HEK293T (cell line): ENCODE results near the gene HEXIM1.

Experiments used
- CTCF ChIA-PET: fragments of 350-600 bp; formaldehyde crosslinking; extraction: SDS; loops from one replicate; lab custom pipeline; 2021; ENCODE audit warnings: antibody characterized with exemption, inconsistent platforms; lab: Yijun Ruan, JAX
- POLR2A ChIA-PET: fragments of 350-600 bp; formaldehyde crosslinking; extraction: SDS; loops from one replicate; lab custom pipeline; 2020; ENCODE audit warnings: antibody characterized with exemption, inconsistent platforms; lab: Yijun Ruan, JAX
- DNase-seq: peaks from one replicate; pipeline ENCODE4 v3.0.0; 2012; ENCODE audit warnings: mixed read lengths; ENCODE audit errors: extremely low spot score
- ARNT ChIP-seq: fragments of 450-650 bp; IDR thresholded peaks from 2 replicates; pipeline ENCODE4 v1.6.1; 2017; ENCODE audit warnings: mild to moderate bottlenecking
- BHLHE40 ChIP-seq: fragments of 450-650 bp; IDR thresholded peaks from 2 replicates; pipeline ENCODE4 v1.6.1; 2016; ENCODE audit warnings: mild to moderate bottlenecking, moderate library complexity, borderline replicate concordance
- CTBP1 ChIP-seq: fragments of 450-650 bp; IDR thresholded peaks from 2 replicates; pipeline ENCODE4 v1.6.1; 2016; ENCODE audit warnings: borderline replicate concordance
- ELF4 ChIP-seq: fragments of 450-650 bp; IDR thresholded peaks from 2 replicates; pipeline ENCODE4 v1.6.1; 2017; ENCODE audit warnings: antibody characterized with exemption
- FOXA1 ChIP-seq: fragments of 450-650 bp; IDR thresholded peaks from 2 replicates; pipeline ENCODE4 v1.6.1; 2016; ENCODE audit warnings: mild to moderate bottlenecking
- FOXK2 ChIP-seq: fragments of 450-650 bp; IDR thresholded peaks from 2 replicates; pipeline ENCODE4 v1.6.1; 2016; ENCODE audit warnings: mild to moderate bottlenecking
- FOXM1 ChIP-seq: fragments of 450-650 bp; IDR thresholded peaks from 2 replicates; pipeline ENCODE4 v1.6.1; 2017; ENCODE audit warnings: mild to moderate bottlenecking, borderline replicate concordance
- HDGF ChIP-seq: fragments of 450-650 bp; IDR thresholded peaks from 2 replicates; pipeline ENCODE4 v1.6.1; 2017; ENCODE audit warnings: antibody characterized with exemption, borderline replicate concordance
- L3MBTL2 ChIP-seq: fragments of 450-650 bp; conservative IDR thresholded peaks from 2 replicates; pipeline ENCODE4 v1.6.1; 2016; ENCODE audit warnings: mild to moderate bottlenecking
- LEF1 ChIP-seq: fragments of 450-650 bp; IDR thresholded peaks from 2 replicates; pipeline ENCODE4 v1.6.1; 2017; ENCODE audit warnings: mild to moderate bottlenecking, borderline replicate concordance
- NFRKB ChIP-seq: fragments of 450-650 bp; IDR thresholded peaks from 2 replicates; pipeline ENCODE4 v1.6.1; 2016; ENCODE audit warnings: mild to moderate bottlenecking, moderate library complexity
- PKNOX1 ChIP-seq: fragments of 450-650 bp; IDR thresholded peaks from 2 replicates; pipeline ENCODE4 v1.6.1; 2016
- SP1 ChIP-seq: fragments of 450-650 bp; IDR thresholded peaks from 2 replicates; pipeline ENCODE4 v1.6.1; 2017
- SUZ12 ChIP-seq: fragments of 450-650 bp; IDR thresholded peaks from 2 replicates; pipeline ENCODE4 v1.6.1; 2016; ENCODE audit warnings: mild to moderate bottlenecking
- TARDBP ChIP-seq: fragments of 450-650 bp; IDR thresholded peaks from 2 replicates; pipeline ENCODE4 v1.6.1; 2016
- ZNF384 ChIP-seq: fragments of 450-650 bp; IDR thresholded peaks from 2 replicates; pipeline ENCODE4 v1.6.1; 2016

Gene HEXIM1

DNA sequence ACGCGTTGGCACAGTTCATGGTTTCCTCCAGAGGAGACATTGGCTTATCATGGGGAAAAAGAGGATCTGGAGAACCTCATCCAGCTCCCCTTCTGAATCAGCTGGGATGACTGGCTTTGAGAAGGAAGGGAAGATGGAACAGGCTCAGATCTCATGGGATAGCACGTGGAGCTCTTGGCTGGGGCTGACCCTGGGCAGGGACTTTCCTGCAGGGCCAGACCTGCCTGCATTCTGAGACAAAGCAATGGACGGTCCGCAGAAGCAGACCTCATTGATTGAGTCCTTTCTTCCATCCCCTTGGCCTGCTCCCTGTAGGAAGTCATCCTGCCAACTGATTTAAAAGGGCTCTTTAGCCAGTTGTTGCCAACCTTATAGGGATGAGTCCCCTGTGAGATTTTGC is 42.2 kb upstream of the HEXIM1 start:
- DNase-seq = no peak
- TF ChIP-seq NFRKB (no peak), L3MBTL2 (no peak), HDGF (no peak), ELF4 (no peak), BHLHE40 (no peak), CTBP1 (no peak), SP1 (no peak), FOXK2 (no peak)
- CTCF ChIA-PET = interaction anchor here (1.4 kb wide), 1 partner anchor 26 kb away, joined by 3 read pairs; the partner anchor contains the start of gene PLCD3
- POLR2A ChIA-PET = no interaction called here

GRCh38 chr17:45106582-45106981 is 41.7 kb upstream of the HEXIM1 start:
- TF ChIP-seq ZNF384 (no peak), SUZ12 (no peak), FOXM1 (no peak), FOXK2 (no peak), HDGF (no peak), CTBP1 (no peak), SP1 (no peak), LEF1 (no peak), FOXA1 (no peak), L3MBTL2 (no peak), TARDBP (no peak), ELF4 (no peak)
- ChIA-PET CTCF (no interaction called here), POLR2A (no interaction called here)
- DNase-seq = no peak

GRCh38 chr17:45107293-45108010 is 40.8 kb upstream of the HEXIM1 start:
- CTCF ChIA-PET = interaction anchor here (0.9 to 2.6 kb wide), 4 partner anchors 8 to 90 kb away, joined by 3 to 14 read pairs (median 5); partner anchors contain the start of genes ACBD4 and PLCD3

DNA sequence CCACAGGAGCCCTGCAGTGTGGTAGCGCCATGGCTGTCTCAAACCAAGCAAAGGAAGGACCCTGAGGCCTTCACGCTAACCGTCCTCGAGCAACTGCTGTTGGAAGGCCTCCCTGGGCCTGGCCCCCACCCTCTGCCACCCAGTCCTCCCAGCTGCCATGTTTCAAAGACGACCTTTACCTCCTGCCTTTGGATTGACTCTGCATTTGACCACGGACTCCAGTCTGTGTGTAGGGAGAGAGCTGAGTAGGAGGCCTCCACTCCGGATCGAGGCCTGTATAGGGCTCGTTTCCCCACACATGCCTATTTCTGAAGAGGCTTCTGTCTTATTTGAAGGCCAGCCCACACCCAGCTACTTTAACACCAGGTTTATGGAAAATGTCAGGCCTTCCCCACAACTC is 40.2 kb upstream of the HEXIM1 start:
- ChIA-PET POLR2A (interaction anchor here (0.7 to 1.0 kb wide), 2 partner anchors 10 to 27 kb away, joined by 3 to 4 read pairs; partner anchors contain the start of gene ACBD4), CTCF (interaction anchor here (0.9 to 2.6 kb wide), 5 partner anchors 9 to 197 kb away, joined by 3 to 14 read pairs (median 3); partner anchors contain the start of genes ACBD4 and PLCD3)
- no peak for DNase-seq
- TF ChIP-seq ZNF384 = no peak
- TF ChIP-seq CTBP1 = no peak
- no peak for TF ChIP-seq SUZ12
- no peak for TF ChIP-seq PKNOX1
- no peak for TF ChIP-seq FOXM1
- TF ChIP-seq L3MBTL2 = no peak
- TF ChIP-seq HDGF = no peak
- TF ChIP-seq LEF1 = no peak
- no peak for TF ChIP-seq FOXK2
- TF ChIP-seq NFRKB = no peak
- TF ChIP-seq SP1 = no peak
- TF ChIP-seq BHLHE40 = no peak
- TF ChIP-seq TARDBP = no peak
- no peak for TF ChIP-seq FOXA1
- no peak for TF ChIP-seq ARNT
- TF ChIP-seq ELF4 = no peak

More at GRCh38 chr17:45107293-45108010, 40.8 kb upstream of the HEXIM1 start:
- POLR2A ChIA-PET = interaction anchor here (0.7 kb wide), 1 partner anchor 11 kb away, joined by 3 read pairs; no protein-coding TSS in a partner anchor
- DNase-seq = no peak
- no peak for TF ChIP-seq L3MBTL2
- no peak for TF ChIP-seq FOXM1
- no peak for TF ChIP-seq FOXA1
- no peak for TF ChIP-seq LEF1
- no peak for TF ChIP-seq PKNOX1
- no peak for TF ChIP-seq ELF4
- TF ChIP-seq HDGF = no peak
- no peak for TF ChIP-seq ARNT
- TF ChIP-seq SUZ12 = no peak
- TF ChIP-seq BHLHE40 = no peak
- TF ChIP-seq SP1 = no peak
- TF ChIP-seq CTBP1 = no peak
- no peak for TF ChIP-seq FOXK2
- no peak for TF ChIP-seq NFRKB
- TF ChIP-seq TARDBP = no peak
- TF ChIP-seq ZNF384 = no peak

GRCh38 chr17:45108595-45109521 is 39.4 kb upstream of the HEXIM1 start:
- POLR2A ChIA-PET = interaction anchor here (0.6 to 1.3 kb wide), 4 partner anchors 9 to 77 kb away, joined by 3 to 4 read pairs (median 3); partner anchors contain the start of gene ACBD4
- DNase-seq = no peak
- no peak for TF ChIP-seq FOXM1
- TF ChIP-seq LEF1 = no peak
- CTCF ChIA-PET = interaction anchor here (1.1 to 2.6 kb wide), 5 partner anchors 10 to 198 kb away, joined by 3 to 14 read pairs (median 3); partner anchors contain the start of gene ACBD4
